Upper lobe of right lung (tissue), 1 donor: ENCODE data around the gene CEACAM5. TPM values are rescaled to one million over a fixed set of nuclear protein-coding genes. Genes with fewer than 3 reads are reported as not detected.

ENCODE experiments used
- ATAC-seq: fragments of 200-7000 bp; cut with Tn5 transposase; one replicate; pipeline ENCODE4 v1.9.1; 2020; ENCODE audit warnings: mild to moderate bottlenecking, moderate library complexity
- DNase-seq: peaks from one replicate; pipeline ENCODE4 v3.0.0-alpha.2; 2020
- H3K27ac ChIP-seq: fragments of 200-600 bp; one replicate; pipeline ENCODE4 v1.8.0; 2022
- H3K27me3 ChIP-seq: fragments of 200-600 bp; one replicate; pipeline ENCODE4 v1.8.0; 2022; ENCODE audit warnings: mild to moderate bottlenecking
- H3K36me3 ChIP-seq: fragments of 200-600 bp; one replicate; pipeline ENCODE4 v1.8.0; 2022
- H3K4me1 ChIP-seq: fragments of 200-600 bp; one replicate; pipeline ENCODE4 v1.8.0; 2022
- H3K4me3 ChIP-seq: fragments of 200-600 bp; one replicate; pipeline ENCODE4 v1.8.0; 2022; ENCODE audit warnings: mild to moderate bottlenecking
- H3K9me3 ChIP-seq: fragments of 200-600 bp; one replicate; pipeline ENCODE4 v1.8.0; 2022
- CTCF ChIP-seq: fragments of 200-600 bp; IDR thresholded peaks from one replicate; pipeline ENCODE4 v1.8.0; 2022; ENCODE audit warnings: antibody characterized with exemption
- intact Hi-C: fragments of 100-400 bp; cut with DNase I; formaldehyde crosslinking; loops from one replicate; pipeline ENCODE4 v1.11.0; 2022
- total RNA-seq: library from RNA; stranded (reverse); fragmentation: NEBNext Ultra II Directional; extraction: Animal tissue kit (Norgen Biotek cat#: 25700); gene quantifications from one replicate; pipeline ENCODE4 v1.2.1, GENCODE V29; 2021
- donor health status: DM: no; HTN: yes; CAD: no; lungs with severe emphysema.

CEACAM5 gene
- total RNA-seq, 1 donor from 2014 or later, result 35.0 TPM

DNA sequence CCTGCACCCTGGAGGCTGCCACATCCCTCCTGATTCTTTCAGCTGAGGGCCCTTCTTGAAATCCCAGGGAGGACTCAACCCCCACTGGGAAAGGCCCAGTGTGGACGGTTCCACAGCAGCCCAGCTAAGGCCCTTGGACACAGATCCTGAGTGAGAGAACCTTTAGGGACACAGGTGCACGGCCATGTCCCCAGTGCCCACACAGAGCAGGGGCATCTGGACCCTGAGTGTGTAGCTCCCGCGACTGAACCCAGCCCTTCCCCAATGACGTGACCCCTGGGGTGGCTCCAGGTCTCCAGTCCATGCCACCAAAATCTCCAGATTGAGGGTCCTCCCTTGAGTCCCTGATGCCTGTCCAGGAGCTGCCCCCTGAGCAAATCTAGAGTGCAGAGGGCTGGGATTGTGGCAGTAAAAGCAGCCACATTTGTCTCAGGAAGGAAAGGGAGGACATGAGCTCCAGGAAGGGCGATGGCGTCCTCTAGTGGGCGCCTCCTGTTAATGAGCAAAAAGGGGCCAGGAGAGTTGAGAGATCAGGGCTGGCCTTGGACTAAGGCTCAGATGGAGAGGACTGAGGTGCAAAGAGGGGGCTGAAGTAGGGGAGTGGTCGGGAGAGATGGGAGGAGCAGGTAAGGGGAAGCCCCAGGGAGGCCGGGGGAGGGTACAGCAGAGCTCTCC is 6.9 kb upstream of the CEACAM5 start:
- DNase-seq (peak; percentile 57), ATAC-seq (no peak)
- Histone ChIP-seq H3K27ac (no peak overlapping the region), H3K4me3 (no peak overlapping the region), H3K4me1 (no peaks in the 10 kb centered on the region), H3K9me3 (no peaks in the 10 kb centered on the region), H3K27me3 (peaks cover 7% of the 10 kb centered on the region), H3K36me3 (no peaks in the 10 kb centered on the region)
- intact Hi-C loops, result no loop called here
- peak; percentile 19 for TF ChIP-seq CTCF

GRCh38 chr19:41702171-41702651 is 6.2 kb upstream of the CEACAM5 start:
- DNase-seq (no peak), ATAC-seq (no peak)
- H3K4me3 ChIP-seq, result no peak overlapping the region
- H3K27ac ChIP-seq, result no peak overlapping the region
- TF ChIP-seq CTCF, result no peak
- H3K36me3 ChIP-seq, result no peaks in the 10 kb centered on the region
- intact Hi-C loops, result no loop called here
- H3K27me3 ChIP-seq, result peaks cover 7% of the 10 kb centered on the region
- H3K9me3 ChIP-seq, result no peaks in the 10 kb centered on the region
- H3K4me1 ChIP-seq, result no peaks in the 10 kb centered on the region

GRCh38 chr19:41703602-41704293 is 4.7 kb upstream of the CEACAM5 start:
- H3K4me3 ChIP-seq, result no peak overlapping the region
- no peak for TF ChIP-seq CTCF
- no peak overlapping the region for H3K27ac ChIP-seq
- DNase-seq (peak; percentile 48), ATAC-seq (no peak)
- no peaks in the 10 kb centered on the region for H3K4me1 ChIP-seq
- intact Hi-C loops, result no loop called here
- H3K27me3 ChIP-seq, result peaks cover 15% of the 10 kb centered on the region
- H3K36me3 ChIP-seq, result no peaks in the 10 kb centered on the region
- no peaks in the 10 kb centered on the region for H3K9me3 ChIP-seq

GRCh38 chr19:41705393-41706174 is 2.8 kb upstream of the CEACAM5 start:
- H3K27me3 ChIP-seq, result peaks cover 15% of the 10 kb centered on the region
- no peaks in the 10 kb centered on the region for H3K4me1 ChIP-seq
- ATAC-seq (peak; percentile 25), DNase-seq (peak; percentile 72)
- intact Hi-C loops, result no loop called here
- no peaks in the 10 kb centered on the region for H3K9me3 ChIP-seq
- H3K4me3 ChIP-seq, result no peak overlapping the region
- no peaks in the 10 kb centered on the region for H3K36me3 ChIP-seq
- no peak overlapping the region for H3K27ac ChIP-seq
- no peak for TF ChIP-seq CTCF

GRCh38 chr19:41706741-41707501 is 1.5 kb upstream of the CEACAM5 start:
- ATAC-seq (peak; percentile 94), DNase-seq (peak; percentile 87)
- Histone ChIP-seq H3K27ac (no peak overlapping the region), H3K9me3 (no peaks in the 10 kb centered on the region), H3K27me3 (peaks cover 15% of the 10 kb centered on the region), H3K36me3 (no peaks in the 10 kb centered on the region), H3K4me1 (no peaks in the 10 kb centered on the region), H3K4me3 (peak overlapping the region; percentile 38)
- TF ChIP-seq CTCF, result peak; percentile 73
- intact Hi-C loops, result no loop called here
